Kidney (tissue), 14 donors: ENCODE results near the gene ARHGEF38. TPM values are rescaled to one million over a fixed set of nuclear protein-coding genes. Genes with fewer than 3 reads are reported as not detected.
"Not testable (repeated sequence)": the region's sequence is repeated elsewhere in the genome, so short reads cannot be mapped to it uniquely, and the experiment has no call there.

Experiments
- DNase-seq, 5 donors: peaks; one replicate each; pipeline ENCODE4 v3.0.0-alpha.2; 2013 to 2020
- FAIRE-seq: peaks from 2 replicates; lab custom pipeline; 2012; peaks lifted over from hg19 to GRCh38; lab: Jason Lieb, UNC
- H3K27ac ChIP-seq, 2 donors: one replicate each; pipeline ENCODE4 v1.7.0; 2013; ENCODE audit warnings: low read depth in 2 of 2, low read length in 2 of 2, inconsistent platforms in 1 of 2
- H3K27me3 ChIP-seq: one replicate; pipeline ENCODE4 v1.7.1; 2013; ENCODE audit warnings: low read length, inconsistent platforms; ENCODE audit not compliant: control insufficient read depth, insufficient read depth
- H3K36me3 ChIP-seq, 3 donors: one replicate each; pipeline versions ENCODE4 v1.7.0 to v1.7.1; 2013; ENCODE audit warnings: low read length in 3 of 3, control low read depth in 1 of 3, inconsistent platforms in 1 of 3; ENCODE audit not compliant: insufficient read depth in 3 of 3, control insufficient read depth in 2 of 3
- H3K4me1 ChIP-seq, 3 donors: one replicate each; pipeline versions ENCODE4 v1.7.0 to v1.7.1; 2013; ENCODE audit warnings: low read length in 3 of 3, inconsistent platforms in 1 of 3, low read depth in 1 of 3; ENCODE audit not compliant: control insufficient read depth in 2 of 3, insufficient read depth in 2 of 3
- H3K4me3 ChIP-seq, 3 donors: one replicate each; pipeline versions ENCODE4 v1.7.0 to v1.8.1; 2013; ENCODE audit warnings: low read length in 3 of 3, control low read depth in 1 of 3, inconsistent platforms in 1 of 3
- H3K9ac ChIP-seq, 3 donors: one replicate each; pipeline versions ENCODE4 v1.7.0 to v1.7.1; 2013; ENCODE audit warnings: low read length in 3 of 3, control low read depth in 1 of 3, inconsistent platforms in 1 of 3
- H3K9me3 ChIP-seq, 3 donors: one replicate each; pipeline versions ENCODE4 v1.7.0 to v1.7.1; 2013; ENCODE audit warnings: low read length in 3 of 3, control low read depth in 1 of 3, inconsistent platforms in 1 of 3; ENCODE audit not compliant: control insufficient read depth in 2 of 3, insufficient read depth in 1 of 3
- intact Hi-C: fragments of 100-400 bp; cut with DNase I; formaldehyde crosslinking; loops from one replicate; pipeline ENCODE4 v1.11.1; 2022
- polyA plus RNA-seq: library from polyadenylated mRNA; stranded (reverse); fragments of 350-450 nt; fragmentation: Illumina TruSeq; extraction: RNeasy Lipid Tissue Mini Kit (QIAGEN cat#74804); gene quantifications from one replicate; pipeline ENCODE4 v1.2.3, GENCODE V29; 2014; ENCODE audit warnings: low read depth, low replicate concordance; ENCODE audit not compliant: insufficient read depth
- total RNA-seq: library from RNA; stranded (reverse); fragmentation: NEBNext Ultra II Directional; extraction: Animal tissue kit (Norgen Biotek cat#: 25700); gene quantifications from one replicate; pipeline ENCODE4 v1.2.1, GENCODE V29; 2021
- TF ChIP-seq, protein P1 (sequence below): IDR thresholded peaks from 3 replicates; pipeline ENCODE4 v1.5.1; 2012; ENCODE audit warnings: mild to moderate bottlenecking, moderate library complexity, borderline replicate concordance; ENCODE audit not compliant: insufficient read depth; ENCODE audit errors: extremely low read depth
- donor health status: control.
- donor health status: control.
- donor health status: control.
- donor health status: control.
- donor health status: control.
- donor health status: DM: yes; HTN: yes; CAD: no.
- donor health status: Normal renal cell carcinoma (clear cell type).

The ARHGEF38 gene
- total and polyA plus RNA-seq, 2 donors from 2014 or later, result 1.5 to 41.1 TPM

DNA sequence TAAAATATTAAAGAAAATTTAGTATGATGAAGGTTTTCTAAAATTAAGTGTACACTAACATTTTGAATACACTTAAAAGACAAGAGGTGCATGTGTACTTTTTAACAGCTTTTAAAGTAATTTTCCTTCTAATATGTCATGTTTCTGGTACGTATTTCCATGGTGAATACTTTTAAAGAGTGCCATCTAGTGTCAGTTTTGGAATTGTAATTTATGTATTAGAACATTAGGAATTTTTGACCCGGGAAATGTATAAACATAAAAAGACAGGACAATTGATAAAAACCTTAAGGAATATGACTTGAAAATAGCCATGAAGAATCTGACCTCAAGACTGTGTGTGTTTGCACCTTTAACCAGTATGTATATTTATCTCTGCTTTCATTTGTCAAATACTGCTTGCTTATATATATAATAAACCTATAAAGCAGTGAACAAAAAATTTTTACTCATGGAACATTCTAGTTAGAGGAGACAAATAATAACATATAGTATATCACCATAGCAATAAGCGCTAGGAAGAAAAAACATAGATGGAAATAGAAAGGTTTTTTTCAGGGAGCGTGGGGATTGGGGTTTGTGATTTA lies 163.4 kb downstream of the ARHGEF38 start:
- Histone ChIP-seq H3K9ac (no peak overlapping the region), H3K27ac (no peak overlapping the region), H3K4me3 (no peak overlapping the region), H3K4me1 (no peaks in the 10 kb centered on the region), H3K36me3 (no peaks in the 10 kb centered on the region), H3K27me3 (no peaks in the 10 kb centered on the region), H3K9me3 (no peaks in the 10 kb centered on the region)
- DNase-seq (peak in 2 of 5 donors; percentile 41 to 45), FAIRE-seq (peak; percentile 96)
- intact Hi-C loops, result no loop called here
- TF ChIP-seq, protein P1, sequence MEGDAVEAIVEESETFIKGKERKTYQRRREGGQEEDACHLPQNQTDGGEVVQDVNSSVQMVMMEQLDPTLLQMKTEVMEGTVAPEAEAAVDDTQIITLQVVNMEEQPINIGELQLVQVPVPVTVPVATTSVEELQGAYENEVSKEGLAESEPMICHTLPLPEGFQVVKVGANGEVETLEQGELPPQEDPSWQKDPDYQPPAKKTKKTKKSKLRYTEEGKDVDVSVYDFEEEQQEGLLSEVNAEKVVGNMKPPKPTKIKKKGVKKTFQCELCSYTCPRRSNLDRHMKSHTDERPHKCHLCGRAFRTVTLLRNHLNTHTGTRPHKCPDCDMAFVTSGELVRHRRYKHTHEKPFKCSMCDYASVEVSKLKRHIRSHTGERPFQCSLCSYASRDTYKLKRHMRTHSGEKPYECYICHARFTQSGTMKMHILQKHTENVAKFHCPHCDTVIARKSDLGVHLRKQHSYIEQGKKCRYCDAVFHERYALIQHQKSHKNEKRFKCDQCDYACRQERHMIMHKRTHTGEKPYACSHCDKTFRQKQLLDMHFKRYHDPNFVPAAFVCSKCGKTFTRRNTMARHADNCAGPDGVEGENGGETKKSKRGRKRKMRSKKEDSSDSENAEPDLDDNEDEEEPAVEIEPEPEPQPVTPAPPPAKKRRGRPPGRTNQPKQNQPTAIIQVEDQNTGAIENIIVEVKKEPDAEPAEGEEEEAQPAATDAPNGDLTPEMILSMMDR, result peak; percentile 32

DNA sequence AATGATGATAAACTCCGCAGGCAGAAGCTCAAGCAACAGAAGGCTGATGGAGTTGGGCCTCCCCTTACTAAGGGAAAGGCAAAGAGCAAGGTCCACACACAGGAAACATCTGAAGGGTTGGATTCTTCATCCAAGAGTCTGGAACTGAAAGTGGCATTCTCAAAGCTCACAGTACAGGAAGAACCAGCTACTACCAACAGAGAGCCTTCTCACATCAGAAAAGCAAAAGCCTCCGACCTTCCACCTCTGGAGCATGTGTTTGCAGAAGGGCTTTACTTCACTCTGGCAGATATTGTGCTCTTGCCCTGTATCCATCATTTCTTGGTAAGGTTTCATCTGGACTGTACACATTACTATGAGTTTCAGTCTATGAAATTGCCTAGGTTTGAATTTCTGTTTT lies 166.8 kb downstream of the ARHGEF38 start:
- intact Hi-C loops, result no loop called here
- FAIRE-seq, result no peak
- TF ChIP-seq, protein P1, result no peak
- no peaks in the 10 kb centered on the region for H3K36me3 ChIP-seq
- no peak overlapping the region for H3K9ac ChIP-seq
- no peak overlapping the region for H3K4me3 ChIP-seq
- H3K4me1 ChIP-seq, result no peaks in the 10 kb centered on the region
- H3K9me3 ChIP-seq, result no peaks in the 10 kb centered on the region
- H3K27me3 ChIP-seq, result no peaks in the 10 kb centered on the region
- DNase-seq, result no peak
- no peak overlapping the region for H3K27ac ChIP-seq

DNA sequence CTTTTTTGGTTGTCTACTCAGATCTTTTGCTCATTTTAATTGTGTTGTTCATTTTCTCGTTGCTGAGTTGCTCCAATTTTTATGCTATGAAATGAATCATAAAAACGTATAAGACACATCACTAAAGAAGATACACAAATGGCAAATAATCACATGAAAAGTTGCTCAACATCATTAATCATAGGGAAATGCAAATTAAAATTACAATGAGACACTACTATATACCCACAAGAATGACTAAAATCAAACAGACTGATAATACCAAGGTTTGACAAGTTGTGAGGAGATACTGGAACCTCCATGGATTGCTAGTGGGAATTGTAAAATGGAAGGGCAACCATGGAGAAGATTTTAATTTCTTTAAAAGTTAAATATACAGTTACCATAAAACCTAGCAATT lies 173.2 kb downstream of the ARHGEF38 start:
- no peak for FAIRE-seq
- H3K9ac ChIP-seq, result no peak overlapping the region
- no peaks in the 10 kb centered on the region for H3K4me1 ChIP-seq
- no peaks in the 10 kb centered on the region for H3K9me3 ChIP-seq
- TF ChIP-seq, protein P1, result no peak
- no peaks in the 10 kb centered on the region for H3K27me3 ChIP-seq
- DNase-seq, result no peak
- no peaks in the 10 kb centered on the region for H3K36me3 ChIP-seq
- intact Hi-C loops, result no loop called here
- no peak overlapping the region for H3K4me3 ChIP-seq
- H3K27ac ChIP-seq, result no peak overlapping the region

DNA sequence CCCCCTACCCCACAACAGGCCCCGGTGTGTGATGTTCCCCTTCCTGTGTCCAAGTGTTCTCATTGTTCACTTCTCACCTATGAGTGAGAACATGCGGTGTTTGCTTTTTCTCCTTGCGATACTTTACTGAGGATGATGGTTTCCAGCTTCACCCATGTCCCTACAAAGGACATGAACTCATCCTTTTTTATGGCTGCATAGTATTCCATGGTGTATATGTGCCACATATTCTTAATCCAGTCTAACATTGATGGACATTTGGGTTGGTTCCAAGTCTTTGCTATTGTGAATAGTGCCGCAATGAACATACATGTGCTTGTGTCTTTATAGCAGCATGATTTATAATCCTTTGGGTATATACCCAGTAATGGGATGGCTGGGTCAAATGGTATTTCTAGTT lies 177.5 kb downstream of the ARHGEF38 start:
- H3K36me3 ChIP-seq, H3K27ac ChIP-seq, FAIRE-seq, H3K4me1 ChIP-seq, DNase-seq, H3K27me3 ChIP-seq, intact Hi-C loops, H3K9ac ChIP-seq, H3K9me3 ChIP-seq, H3K4me3 ChIP-seq: not testable (repeated sequence)

Other genes with a start within 250 kb of the ARHGEF38 start
- 84.9 TPM for gene PPA2, start 78.6 kb upstream of the ARHGEF38 start, total RNA-seq
- gene PPA2, start 78.6 kb upstream of the ARHGEF38 start, polyA plus RNA-seq, result 193 TPM
- gene INTS12, start 156.1 kb downstream of the ARHGEF38 start, total RNA-seq, result 15.5 TPM
- 21.4 TPM for gene INTS12, start 156.1 kb downstream of the ARHGEF38 start, polyA plus RNA-seq
- gene GSTCD, start 156.2 kb downstream of the ARHGEF38 start, total RNA-seq, result 11.7 TPM
- 2.2 TPM for gene GSTCD, start 156.2 kb downstream of the ARHGEF38 start, polyA plus RNA-seq